LNCAP (cell line): ENCODE data around the gene FUT8.

ENCODE experiments used
- CTCF ChIP-seq: fragments of 450-650 bp; IDR thresholded peaks from 2 replicates; pipeline ENCODE4 v1.5.1; 2017; ENCODE audit warnings: mild to moderate bottlenecking

FUT8 gene

GRCh38 chr14:65552724-65553123 lies 140.2 kb downstream of the FUT8 start:
- TF ChIP-seq CTCF: no peak

GRCh38 chr14:65554837-65555236 lies 142.3 kb downstream of the FUT8 start:
- TF ChIP-seq CTCF: no peak

- TF ChIP-seq CTCF: no peak
Measured at GRCh38 chr14:65555358-65555757, 142.8 kb downstream of the FUT8 start.

GRCh38 chr14:65558363-65558762 lies 145.8 kb downstream of the FUT8 start:
- TF ChIP-seq CTCF: no peak

GRCh38 chr14:65560340-65561027 lies 148.0 kb downstream of the FUT8 start:
- no peak for TF ChIP-seq CTCF

GRCh38 chr14:65564370-65564769 lies 151.8 kb downstream of the FUT8 start:
- no peak for TF ChIP-seq CTCF

- TF ChIP-seq CTCF: no peak
Measured at GRCh38 chr14:65565948-65566347, 153.4 kb downstream of the FUT8 start.
